Loucy (cell line): ENCODE results near the gene GRB14.

Source experiments
- H2AFZ ChIP-seq: fragments of 200-600 bp; sonication (generic); 2 replicates; pipeline ENCODE4 v1.6.0; 2016; ENCODE audit warnings: antibody characterized with exemption, mild to moderate bottlenecking, low read length, moderate library complexity
- H3F3A ChIP-seq: fragments of 200-600 bp; 2 replicates; pipeline ENCODE4 v1.6.0; 2016; ENCODE audit warnings: antibody characterized with exemption, low read depth, mild to moderate bottlenecking
- H3K27me3 ChIP-seq: fragments of 200-600 bp; sonication (generic); 2 replicates; pipeline ENCODE4 v1.6.1; 2014; ENCODE audit warnings: low read length, mild to moderate bottlenecking; ENCODE audit not compliant: insufficient read depth, poor library complexity, severe bottlenecking
- H3K36me3 ChIP-seq: fragments of 200-600 bp; sonication (generic); 2 replicates; pipeline ENCODE4 v1.6.1; 2016; ENCODE audit warnings: low read length; ENCODE audit not compliant: insufficient read depth
- H3K4me1 ChIP-seq: fragments of 200-600 bp; sonication (generic); 2 replicates; pipeline ENCODE4 v1.5.1; 2014; ENCODE audit warnings: low read length, mild to moderate bottlenecking; ENCODE audit not compliant: insufficient read depth, poor library complexity, severe bottlenecking
- H3K4me2 ChIP-seq: fragments of 200-600 bp; sonication (generic); 2 replicates; pipeline ENCODE4 v1.6.0; 2014; ENCODE audit warnings: antibody characterized with exemption, low read length, low read depth, mild to moderate bottlenecking; ENCODE audit not compliant: poor library complexity, severe bottlenecking
- H3K4me3 ChIP-seq: fragments of 200-600 bp; sonication (generic); 2 replicates; pipeline ENCODE4 v1.5.1; 2014; ENCODE audit warnings: low read length, mild to moderate bottlenecking, mixed read lengths; ENCODE audit not compliant: poor library complexity, severe bottlenecking
- H3K79me2 ChIP-seq: fragments of 200-600 bp; sonication (generic); 2 replicates; pipeline ENCODE4 v1.6.1; 2014; ENCODE audit warnings: low read length; ENCODE audit not compliant: insufficient read depth
- H3K9ac ChIP-seq: fragments of 200-600 bp; sonication (generic); 2 replicates; pipeline ENCODE4 v1.6.0; 2014; ENCODE audit warnings: mild to moderate bottlenecking, low read depth, low read length, moderate library complexity; ENCODE audit not compliant: poor library complexity, severe bottlenecking
- H3K9me2 ChIP-seq: fragments of 200-600 bp; sonication (generic); replicated peaks from 2 replicates; pipeline ENCODE4 v1.6.1; 2016; ENCODE audit warnings: low read depth, low read length, mixed read lengths
- H3K9me3 ChIP-seq: fragments of 200-600 bp; sonication (generic); 2 replicates; pipeline ENCODE4 v1.6.1; 2014; ENCODE audit warnings: mild to moderate bottlenecking, antibody characterized with exemption, low read length, low read depth; ENCODE audit not compliant: insufficient read depth
- H4K20me1 ChIP-seq: fragments of 200-600 bp; sonication (generic); 2 replicates; pipeline ENCODE4 v1.6.0; 2014; ENCODE audit warnings: antibody characterized with exemption, low read length, mild to moderate bottlenecking; ENCODE audit not compliant: insufficient read depth, poor library complexity, severe bottlenecking
- CTCF ChIP-seq: fragments of 200-600 bp; sonication (generic); conservative IDR thresholded peaks from 2 replicates; pipeline ENCODE4 v1.5.1; 2014; ENCODE audit warnings: mild to moderate bottlenecking, antibody characterized with exemption, low read length
- EZH2phosphoT487 ChIP-seq: fragments of 200-600 bp; IDR thresholded peaks from 2 replicates; pipeline ENCODE4 v1.6.1; 2018; ENCODE audit warnings: antibody characterized with exemption, mild to moderate bottlenecking, moderate library complexity, borderline replicate concordance

The GRB14 gene

GRCh38 chr2:164523009-164523408, 98.3 kb downstream of the GRB14 start:
- Histone ChIP-seq H3K9me3 (no peaks in the 10 kb centered on the region), H3K9ac (no peak overlapping the region), H4K20me1 (no peaks in the 10 kb centered on the region), H3K9me2 (no peaks in the 10 kb centered on the region), H3K79me2 (no peaks in the 10 kb centered on the region), H3K4me3 (no peak overlapping the region), H3K4me2 (no peak overlapping the region), H2AFZ (no peak overlapping the region), H3F3A (no peaks in the 10 kb centered on the region), H3K27me3 (no peaks in the 10 kb centered on the region), H3K4me1 (no peaks in the 10 kb centered on the region), H3K36me3 (no peaks in the 10 kb centered on the region)
- TF ChIP-seq CTCF (no peak), EZH2phosphoT487 (no peak)

- H3K4me3 ChIP-seq = no peak overlapping the region
- H3K79me2 ChIP-seq = no peaks in the 10 kb centered on the region
- no peak overlapping the region for H2AFZ ChIP-seq
- no peaks in the 10 kb centered on the region for H3K36me3 ChIP-seq
- H3K9me2 ChIP-seq = no peaks in the 10 kb centered on the region
- no peak overlapping the region for H3K9ac ChIP-seq
- H3K4me1 ChIP-seq = no peaks in the 10 kb centered on the region
- H3K4me2 ChIP-seq = no peak overlapping the region
- no peaks in the 10 kb centered on the region for H4K20me1 ChIP-seq
- TF ChIP-seq EZH2phosphoT487 (no peak), CTCF (no peak)
- no peaks in the 10 kb centered on the region for H3K9me3 ChIP-seq
- H3K27me3 ChIP-seq = no peaks in the 10 kb centered on the region
- H3F3A ChIP-seq = no peaks in the 10 kb centered on the region
Observed at GRCh38 chr2:164522561-164522981, 98.7 kb downstream of the GRB14 start.

- Histone ChIP-seq H3K4me3 (no peak overlapping the region), H3K79me2 (no peaks in the 10 kb centered on the region), H3K36me3 (no peaks in the 10 kb centered on the region), H4K20me1 (no peaks in the 10 kb centered on the region), H3K9me3 (peaks cover 6% of the 10 kb centered on the region), H3K27me3 (no peaks in the 10 kb centered on the region), H3K4me1 (peaks cover 16% of the 10 kb centered on the region), H3K9me2 (no peaks in the 10 kb centered on the region), H2AFZ (no peak overlapping the region), H3K4me2 (no peak overlapping the region), H3F3A (no peaks in the 10 kb centered on the region), H3K9ac (no peak overlapping the region)
- no peak for TF ChIP-seq CTCF
- no peak for TF ChIP-seq EZH2phosphoT487
Observed at GRCh38 chr2:164515734-164516133, 105.5 kb downstream of the GRB14 start.
